Endodermal cell (in vitro differentiated cells): ENCODE results near the gene ZNF695. TPM values are rescaled to one million over a fixed set of nuclear protein-coding genes. Genes with fewer than 3 reads are reported as not detected.
A peak's percentile ranks its signal among the peaks of the same experiment; 100 is the strongest.
"Not testable (repeated sequence)": the region's sequence is repeated elsewhere in the genome, so short reads cannot be mapped to it uniquely, and the experiment has no call there.

Experiments
- DNase-seq: peaks from one replicate; pipeline ENCODE4 v3.0.0-alpha.2; 2017
- H3K27ac ChIP-seq: 2 replicates; pipeline ENCODE4 v1.5.1; 2013; ENCODE audit warnings: mild to moderate bottlenecking, low read depth, low read length, moderate library complexity
- H3K27me3 ChIP-seq: 2 replicates; pipeline ENCODE4 v1.6.1; 2013; ENCODE audit warnings: mild to moderate bottlenecking, low read length, moderate library complexity; ENCODE audit not compliant: insufficient read depth, control insufficient read depth, poor library complexity, severe bottlenecking
- H3K36me3 ChIP-seq: 2 replicates; pipeline ENCODE4 v1.7.0; 2013; ENCODE audit warnings: mild to moderate bottlenecking, low read length, moderate library complexity; ENCODE audit not compliant: control insufficient read depth, insufficient read depth
- H3K4me1 ChIP-seq: one replicate; pipeline ENCODE4 v1.7.0; 2013; ENCODE audit warnings: low read length; ENCODE audit not compliant: control insufficient read depth, insufficient read depth
- H3K4me3 ChIP-seq: 2 replicates; pipeline ENCODE4 v1.5.1; 2013; ENCODE audit warnings: mild to moderate bottlenecking, low read length, moderate library complexity
- H3K9ac ChIP-seq: 2 replicates; pipeline ENCODE4 v1.6.1; 2013; ENCODE audit warnings: mild to moderate bottlenecking, low read length, moderate library complexity; ENCODE audit not compliant: poor library complexity, severe bottlenecking; ENCODE audit errors: extremely low read depth
- H3K9me3 ChIP-seq: 2 replicates; pipeline ENCODE4 v1.6.1; 2013; ENCODE audit warnings: mild to moderate bottlenecking, low read length, moderate library complexity; ENCODE audit not compliant: control insufficient read depth
- H3K27ac Mint-ChIP-seq: 2 replicates; pipeline ENCODE4 v1.8.0; 2020; ENCODE audit warnings: mixed read lengths
- H3K27me3 Mint-ChIP-seq: 2 replicates; pipeline ENCODE4 v1.8.0; 2021; ENCODE audit warnings: mild to moderate bottlenecking, mixed read lengths; ENCODE audit not compliant: insufficient read depth
- H3K36me3 Mint-ChIP-seq: 2 replicates; pipeline ENCODE4 v1.8.0; 2020; ENCODE audit warnings: low read depth, mixed read lengths
- H3K4me1 Mint-ChIP-seq: 2 replicates; pipeline ENCODE4 v1.8.0; 2020; ENCODE audit warnings: mixed read lengths
- H3K4me3 Mint-ChIP-seq: 2 replicates; pipeline ENCODE4 v1.8.0; 2020; ENCODE audit warnings: mild to moderate bottlenecking, moderate library complexity, mixed read lengths
- H3K9me3 Mint-ChIP-seq: 2 replicates; pipeline ENCODE4 v1.8.0; 2020; ENCODE audit warnings: mild to moderate bottlenecking, mixed read lengths
- WGBS, 2 experiments: methylation state at CpG; one replicate each; pipeline versions ENCODE4 v1.1.5 to v1.1.7; 2013; ENCODE audit warnings: missing lambda C conversion rate in 2 of 2, mixed read lengths in 1 of 2; ENCODE audit not compliant: insufficient coverage in 1 of 2, insufficient read length in 1 of 2; 5-methylcytosine and 5-hydroxymethylcytosine counted together
- total RNA-seq, 2 donors: library from RNA; stranded (reverse); fragmentation: NEBNext Ultra II Directional in 1 of 2; extraction: Animal tissue kit (Norgen Biotek cat#: 25700) in 1 of 2; gene quantifications; 2 replicates in 1 of 2; 3 replicates in 1 of 2; pipeline ENCODE4 v1.2.1, GENCODE V29; 2021
- TF ChIP-seq, protein P1 (sequence below): fragments of 200-600 bp; sonication (generic); conservative IDR thresholded peaks from 2 replicates; pipeline ENCODE4 v1.5.0; 2021; ENCODE audit warnings: antibody characterized with exemption, mild to moderate bottlenecking

Gene ZNF695
- total RNA-seq, 2 donors from 2014 or later: 16.4 to 22.6 TPM

- no peak overlapping the region for H3K9ac ChIP-seq
- H3K9me3 ChIP-seq: peaks cover 32% of the 10 kb centered on the region
- TF ChIP-seq, protein P1, sequence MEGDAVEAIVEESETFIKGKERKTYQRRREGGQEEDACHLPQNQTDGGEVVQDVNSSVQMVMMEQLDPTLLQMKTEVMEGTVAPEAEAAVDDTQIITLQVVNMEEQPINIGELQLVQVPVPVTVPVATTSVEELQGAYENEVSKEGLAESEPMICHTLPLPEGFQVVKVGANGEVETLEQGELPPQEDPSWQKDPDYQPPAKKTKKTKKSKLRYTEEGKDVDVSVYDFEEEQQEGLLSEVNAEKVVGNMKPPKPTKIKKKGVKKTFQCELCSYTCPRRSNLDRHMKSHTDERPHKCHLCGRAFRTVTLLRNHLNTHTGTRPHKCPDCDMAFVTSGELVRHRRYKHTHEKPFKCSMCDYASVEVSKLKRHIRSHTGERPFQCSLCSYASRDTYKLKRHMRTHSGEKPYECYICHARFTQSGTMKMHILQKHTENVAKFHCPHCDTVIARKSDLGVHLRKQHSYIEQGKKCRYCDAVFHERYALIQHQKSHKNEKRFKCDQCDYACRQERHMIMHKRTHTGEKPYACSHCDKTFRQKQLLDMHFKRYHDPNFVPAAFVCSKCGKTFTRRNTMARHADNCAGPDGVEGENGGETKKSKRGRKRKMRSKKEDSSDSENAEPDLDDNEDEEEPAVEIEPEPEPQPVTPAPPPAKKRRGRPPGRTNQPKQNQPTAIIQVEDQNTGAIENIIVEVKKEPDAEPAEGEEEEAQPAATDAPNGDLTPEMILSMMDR: no peak
- Mint-ChIP-seq H3K4me1 (no peaks in the 10 kb centered on the region), H3K4me3 (peak overlapping the region; percentile 99), H3K27ac (no peak overlapping the region), H3K36me3 (peaks cover 23% of the 10 kb centered on the region), H3K9me3 (peaks cover 38% of the 10 kb centered on the region), H3K27me3 (peaks cover 3% of the 10 kb centered on the region)
- H3K36me3 ChIP-seq: peaks cover 13% of the 10 kb centered on the region
- peak overlapping the region; percentile 88 for H3K4me3 ChIP-seq
- no peaks in the 10 kb centered on the region for H3K4me1 ChIP-seq
- H3K27ac ChIP-seq: no peak overlapping the region
- no peak for DNase-seq
- 96 to 98% methylated on average over 6 to 13 of the region's 13 CpGs for WGBS, 2 experiments
- H3K27me3 ChIP-seq: no peaks in the 10 kb centered on the region
Observed at GRCh38 chr1:247008406-247008799, 546 bp upstream of the ZNF695 start.

DNA sequence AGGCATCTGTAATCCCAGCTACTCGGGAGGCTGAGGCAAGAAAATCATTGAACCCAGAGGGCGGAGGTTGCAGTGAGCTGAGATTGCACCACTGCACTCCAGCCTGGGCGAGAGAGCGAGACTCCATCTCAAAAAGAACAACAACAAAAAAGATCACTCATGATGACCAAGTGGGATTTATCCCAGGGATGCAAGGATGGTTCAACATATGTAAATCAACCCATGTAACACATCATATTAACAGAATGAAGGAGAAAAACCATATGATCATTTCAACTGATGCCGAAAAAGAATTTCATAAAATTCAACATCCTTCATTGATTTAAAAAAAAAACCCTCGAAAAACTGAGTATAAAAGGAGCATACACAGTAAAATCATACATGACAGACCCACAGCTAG, 3.8 kb downstream of the ZNF695 start:
- not testable (repeated sequence) for H3K27me3 ChIP-seq, H3K4me3 Mint-ChIP-seq, H3K27ac Mint-ChIP-seq, H3K9ac ChIP-seq, H3K4me1 Mint-ChIP-seq, H3K27me3 Mint-ChIP-seq, H3K27ac ChIP-seq, DNase-seq, H3K4me1 ChIP-seq
- Histone ChIP-seq H3K9me3 (peaks cover 71% of the 10 kb centered on the region), H3K36me3 (peaks cover 22% of the 10 kb centered on the region), H3K4me3 (peak overlapping the region; percentile 34)
- WGBS, 2 experiments: 96 to 100% methylated on average over 2 to 6 of the region's 6 CpGs
- H3K9me3 Mint-ChIP-seq: peaks cover 54% of the 10 kb centered on the region
- H3K36me3 Mint-ChIP-seq: peaks cover 51% of the 10 kb centered on the region

DNA sequence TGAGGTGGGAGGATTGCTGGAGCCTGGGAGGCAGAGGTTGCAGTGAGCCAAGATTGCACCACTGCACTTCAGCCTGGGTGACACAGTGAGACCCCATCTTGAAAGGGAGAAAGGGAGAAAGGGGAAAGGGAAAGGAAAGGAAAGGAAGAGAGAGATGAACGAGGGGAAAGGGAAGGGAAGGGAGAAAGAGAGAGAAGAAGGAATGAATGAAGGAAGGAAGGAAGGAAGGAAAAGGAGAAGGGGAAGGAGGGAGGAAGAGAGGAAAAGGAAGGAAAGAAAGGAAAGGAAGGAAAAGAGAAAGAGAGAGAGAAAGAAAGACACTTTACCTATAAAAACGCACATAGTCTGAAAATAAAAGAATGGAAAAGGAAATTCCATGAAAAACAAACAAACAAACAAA, 18.0 kb downstream of the ZNF695 start:
- H3K9me3 Mint-ChIP-seq: peaks cover 100% of the 10 kb centered on the region
- Histone ChIP-seq H3K27me3 (no peaks in the 10 kb centered on the region), H3K27ac (no peak overlapping the region), H3K9me3 (peaks cover 98% of the 10 kb centered on the region), H3K9ac (no peak overlapping the region), H3K4me3 (peak overlapping the region; percentile 32), H3K4me1 (no peaks in the 10 kb centered on the region), H3K36me3 (peaks cover 88% of the 10 kb centered on the region)
- TF ChIP-seq, protein P1: no peak
- DNase-seq: no peak
- H3K36me3 Mint-ChIP-seq: peaks cover 100% of the 10 kb centered on the region
- H3K27me3 Mint-ChIP-seq: no peaks in the 10 kb centered on the region
- no peak overlapping the region for H3K4me3 Mint-ChIP-seq
- 91 to 93% methylated on average over 1 of the region's 2 CpGs for WGBS, 2 experiments
- H3K27ac Mint-ChIP-seq: no peak overlapping the region
- no peaks in the 10 kb centered on the region for H3K4me1 Mint-ChIP-seq

- peak overlapping the region; percentile 66 for H3K4me3 ChIP-seq
- H3K4me1 ChIP-seq: no peaks in the 10 kb centered on the region
- Mint-ChIP-seq H3K4me3 (no peak overlapping the region), H3K27ac (no peak overlapping the region), H3K36me3 (peaks cover 100% of the 10 kb centered on the region), H3K4me1 (no peaks in the 10 kb centered on the region), H3K27me3 (no peaks in the 10 kb centered on the region), H3K9me3 (peaks cover 100% of the 10 kb centered on the region)
- no peaks in the 10 kb centered on the region for H3K27me3 ChIP-seq
- H3K9me3 ChIP-seq: peaks cover 100% of the 10 kb centered on the region
- DNase-seq: no peak
- H3K27ac ChIP-seq: no peak overlapping the region
- H3K36me3 ChIP-seq: peaks cover 93% of the 10 kb centered on the region
- TF ChIP-seq, protein P1: no peak
- WGBS, 2 experiments: 94 to 95% methylated on average over 3 to 4 of the region's 4 CpGs
- H3K9ac ChIP-seq: no peak overlapping the region
Observed at GRCh38 chr1:246988316-246988715, 19.5 kb downstream of the ZNF695 start.
